Measurements from ENCODE around the gene ZNF208.

DNA sequence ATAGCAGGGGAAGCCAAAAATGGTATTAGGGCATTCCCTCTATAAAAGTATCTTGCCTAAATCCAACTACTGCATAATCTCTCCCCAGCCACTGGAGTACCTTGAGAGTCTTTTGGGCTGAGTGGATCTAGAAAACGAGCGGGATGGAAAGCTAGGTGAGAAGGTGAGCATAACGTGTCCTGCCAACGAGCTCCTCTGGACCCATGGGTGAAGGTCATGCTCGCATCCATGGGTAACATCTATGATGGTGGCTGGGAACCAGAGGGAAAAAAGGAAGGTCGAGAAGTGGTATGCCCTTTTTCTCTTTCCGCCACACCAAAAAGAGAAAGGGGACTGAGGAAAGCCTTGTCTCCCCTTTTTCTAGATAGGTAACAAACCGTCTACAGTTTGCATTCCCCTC lies 63.0 kb downstream of the ZNF208 start:
- TF ChIP-seq, protein P1, sequence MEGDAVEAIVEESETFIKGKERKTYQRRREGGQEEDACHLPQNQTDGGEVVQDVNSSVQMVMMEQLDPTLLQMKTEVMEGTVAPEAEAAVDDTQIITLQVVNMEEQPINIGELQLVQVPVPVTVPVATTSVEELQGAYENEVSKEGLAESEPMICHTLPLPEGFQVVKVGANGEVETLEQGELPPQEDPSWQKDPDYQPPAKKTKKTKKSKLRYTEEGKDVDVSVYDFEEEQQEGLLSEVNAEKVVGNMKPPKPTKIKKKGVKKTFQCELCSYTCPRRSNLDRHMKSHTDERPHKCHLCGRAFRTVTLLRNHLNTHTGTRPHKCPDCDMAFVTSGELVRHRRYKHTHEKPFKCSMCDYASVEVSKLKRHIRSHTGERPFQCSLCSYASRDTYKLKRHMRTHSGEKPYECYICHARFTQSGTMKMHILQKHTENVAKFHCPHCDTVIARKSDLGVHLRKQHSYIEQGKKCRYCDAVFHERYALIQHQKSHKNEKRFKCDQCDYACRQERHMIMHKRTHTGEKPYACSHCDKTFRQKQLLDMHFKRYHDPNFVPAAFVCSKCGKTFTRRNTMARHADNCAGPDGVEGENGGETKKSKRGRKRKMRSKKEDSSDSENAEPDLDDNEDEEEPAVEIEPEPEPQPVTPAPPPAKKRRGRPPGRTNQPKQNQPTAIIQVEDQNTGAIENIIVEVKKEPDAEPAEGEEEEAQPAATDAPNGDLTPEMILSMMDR (tag by site-specific recombination; IDR thresholded peaks at IDR 0.05): no peak
- TF ChIP-seq ZNF121 (tag by site-specific recombination; IDR thresholded peaks at IDR 0.05): no peak
- TF ChIP-seq, protein P2, sequence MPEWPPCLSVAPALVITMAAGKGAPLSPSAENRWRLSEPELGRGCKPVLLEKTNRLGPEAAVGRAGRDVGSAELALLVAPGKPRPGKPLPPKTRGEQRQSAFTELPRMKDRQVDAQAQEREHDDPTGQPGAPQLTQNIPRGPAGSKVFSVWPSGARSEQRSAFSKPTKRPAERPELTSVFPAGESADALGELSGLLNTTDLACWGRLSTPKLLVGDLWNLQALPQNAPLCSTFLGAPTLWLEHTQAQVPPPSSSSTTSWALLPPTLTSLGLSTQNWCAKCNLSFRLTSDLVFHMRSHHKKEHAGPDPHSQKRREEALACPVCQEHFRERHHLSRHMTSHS (tag by site-specific recombination; IDR thresholded peaks at IDR 0.05): no peak
- no peak for TF ChIP-seq YY1 (tag by site-specific recombination; IDR thresholded peaks at IDR 0.05)
- TF ChIP-seq ZNF146 (tag by site-specific recombination; IDR thresholded peaks at IDR 0.05): no peak
- TF ChIP-seq ZNF426 (tag by site-specific recombination; IDR thresholded peaks at IDR 0.05): no peak
- no peak for TF ChIP-seq ZNF76 (tag by site-specific recombination; IDR thresholded peaks at IDR 0.05; ENCODE audit: borderline replicate concordance, low read depth)
- no peak for TF ChIP-seq SP7 (tag by site-specific recombination; IDR thresholded peaks at IDR 0.05)
- no peak for TF ChIP-seq ZNF335 (tag by site-specific recombination; conservative IDR thresholded peaks at IDR 0.05)
